Mammary epithelial cell (primary cell): ENCODE data around the gene CCNA1.

Experiments used
- EZH2 ChIP-seq: IDR thresholded peaks from 2 replicates; pipeline ENCODE4 v1.6.1; 2012; ENCODE audit warnings: low read length, inconsistent platforms, borderline replicate concordance
- TF ChIP-seq, protein P1 (sequence below), 2 donors: IDR thresholded peaks in 1 of 2; conservative IDR thresholded peaks in 1 of 2; 2 replicates each; pipeline ENCODE4 v1.5.1; 2011 to 2012; ENCODE audit warnings: inconsistent platforms in 2 of 2, low read length in 2 of 2, mild to moderate bottlenecking in 2 of 2, control low read depth in 1 of 2, low read depth in 1 of 2; ENCODE audit not compliant: insufficient read depth in 1 of 2; ENCODE audit errors: extremely low read depth in 1 of 2

DNA sequence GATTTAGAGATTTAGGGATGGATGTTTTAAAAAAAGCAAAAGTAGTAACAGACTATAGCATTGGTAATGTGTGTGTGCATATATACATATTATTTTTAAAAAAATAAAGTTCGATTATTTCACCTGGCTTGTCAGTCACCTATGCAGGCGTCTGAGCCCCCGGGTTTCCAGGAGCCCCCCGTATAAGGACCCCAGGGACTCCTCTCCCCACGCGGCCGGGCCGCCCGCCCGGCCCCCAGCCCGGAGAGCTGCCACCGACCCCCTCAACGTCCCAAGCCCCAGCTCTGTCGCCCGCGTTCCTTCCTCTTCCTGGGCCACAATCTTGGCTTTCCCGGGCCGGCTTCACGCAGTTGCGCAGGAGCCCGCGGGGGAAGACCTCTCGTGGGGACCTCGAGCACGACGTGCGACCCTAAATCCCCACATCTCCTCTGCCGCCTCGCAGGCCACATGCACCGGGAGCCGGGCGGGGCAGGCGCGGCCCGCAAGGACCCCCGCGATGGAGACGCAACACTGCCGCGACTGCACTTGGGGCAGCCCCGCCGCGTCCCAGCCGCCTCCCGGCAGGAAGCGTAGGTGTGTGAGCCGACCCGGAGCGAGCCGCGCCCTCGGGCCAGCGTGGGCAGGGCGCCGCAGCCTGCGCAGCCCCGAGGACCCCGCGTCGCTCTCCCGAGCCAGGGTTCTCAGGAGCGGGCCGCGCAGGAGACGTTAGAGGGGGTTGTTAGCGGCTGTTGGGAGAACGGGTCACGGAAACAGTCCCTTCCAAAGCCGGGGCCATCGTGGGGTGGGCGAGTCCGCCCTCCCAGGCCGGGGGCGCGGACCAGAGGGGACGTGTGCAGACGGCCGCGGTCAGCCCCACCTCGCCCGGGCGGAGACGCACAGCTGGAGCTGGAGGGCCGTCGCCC is 840 bp upstream of the CCNA1 start:
- TF ChIP-seq, protein P1, sequence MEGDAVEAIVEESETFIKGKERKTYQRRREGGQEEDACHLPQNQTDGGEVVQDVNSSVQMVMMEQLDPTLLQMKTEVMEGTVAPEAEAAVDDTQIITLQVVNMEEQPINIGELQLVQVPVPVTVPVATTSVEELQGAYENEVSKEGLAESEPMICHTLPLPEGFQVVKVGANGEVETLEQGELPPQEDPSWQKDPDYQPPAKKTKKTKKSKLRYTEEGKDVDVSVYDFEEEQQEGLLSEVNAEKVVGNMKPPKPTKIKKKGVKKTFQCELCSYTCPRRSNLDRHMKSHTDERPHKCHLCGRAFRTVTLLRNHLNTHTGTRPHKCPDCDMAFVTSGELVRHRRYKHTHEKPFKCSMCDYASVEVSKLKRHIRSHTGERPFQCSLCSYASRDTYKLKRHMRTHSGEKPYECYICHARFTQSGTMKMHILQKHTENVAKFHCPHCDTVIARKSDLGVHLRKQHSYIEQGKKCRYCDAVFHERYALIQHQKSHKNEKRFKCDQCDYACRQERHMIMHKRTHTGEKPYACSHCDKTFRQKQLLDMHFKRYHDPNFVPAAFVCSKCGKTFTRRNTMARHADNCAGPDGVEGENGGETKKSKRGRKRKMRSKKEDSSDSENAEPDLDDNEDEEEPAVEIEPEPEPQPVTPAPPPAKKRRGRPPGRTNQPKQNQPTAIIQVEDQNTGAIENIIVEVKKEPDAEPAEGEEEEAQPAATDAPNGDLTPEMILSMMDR (conservative IDR thresholded peaks at IDR 0.05 in 1 of 2, IDR thresholded peaks at IDR 0.05 in 1 of 2; ENCODE audit: extremely low read depth in 1 of 2, insufficient read depth in 1 of 2, low read depth in 1 of 2, low read length in 2 of 2): no peak
- TF ChIP-seq EZH2: no peak
